HEK293 (cell line): ENCODE data around the gene MYL3.
A peak's percentile ranks its signal among the peaks of the same experiment; 100 is the strongest.

Experiments
- CTCF ChIA-PET: fragments of 350-600 bp; formaldehyde crosslinking; extraction: SDS; loops from one replicate; lab custom pipeline; 2021; ENCODE audit warnings: antibody characterized with exemption; lab: Yijun Ruan, JAX
- POLR2A ChIA-PET: fragments of 300-600 bp; formaldehyde crosslinking; extraction: SDS; loops from one replicate; lab custom pipeline; 2020; ENCODE audit warnings: antibody characterized with exemption, inconsistent platforms; lab: Yijun Ruan, JAX
- H3K27ac ChIP-seq: fragments of 200-500 bp; sonication (Bioruptor generic); 2 replicates; pipeline ENCODE4 v1.5.1; 2014; ENCODE audit warnings: low read depth, low read length, control low read depth, inconsistent platforms; ENCODE audit errors: extremely low read depth
- H3K36me3 ChIP-seq, 2 experiments: fragments of 200-500 bp in 1 of 2; sonication (Bioruptor generic) in 1 of 2; 1 replicate in 1 of 2; 2 replicates in 1 of 2; pipeline ENCODE4 v1.5.1; 2014 to 2017; ENCODE audit warnings: inconsistent platforms in 2 of 2, low read length in 2 of 2; ENCODE audit not compliant: control insufficient read depth in 2 of 2, insufficient read depth in 1 of 2
- H3K4me1 ChIP-seq: fragments of 200-500 bp; sonication (Bioruptor generic); 2 replicates; pipeline ENCODE4 v1.5.1; 2014; ENCODE audit warnings: mild to moderate bottlenecking, low read length, inconsistent platforms; ENCODE audit not compliant: control insufficient read depth, insufficient read depth
- H3K4me3 ChIP-seq: 2 replicates; pipeline ENCODE4 v1.5.1; 2011; ENCODE audit warnings: low read depth, mild to moderate bottlenecking, control low read depth, low read length, moderate library complexity
- H3K9me3 ChIP-seq: fragments of 200-500 bp; sonication (Bioruptor generic); 2 replicates; pipeline ENCODE4 v1.5.1; 2014; ENCODE audit warnings: low read depth, low read length, inconsistent platforms; ENCODE audit not compliant: control insufficient read depth, insufficient read depth
- CTCF ChIP-seq: fragments of 450-650 bp; formaldehyde crosslinking; IDR thresholded peaks from 2 replicates; pipeline ENCODE4 v1.5.1; 2016; ENCODE audit warnings: missing biosample characterization, missing genetic modification characterization
- KLF16 ChIP-seq: fragments of 450-650 bp; formaldehyde crosslinking; IDR thresholded peaks from 2 replicates; pipeline ENCODE4 v1.5.1; 2017; ENCODE audit warnings: missing biosample characterization, missing genetic modification characterization
- RBAK ChIP-seq: fragments of 450-650 bp; formaldehyde crosslinking; IDR thresholded peaks from 2 replicates; pipeline ENCODE4 v1.5.1; 2016; ENCODE audit warnings: missing biosample characterization, missing genetic modification characterization
- SCRT1 ChIP-seq: fragments of 450-650 bp; formaldehyde crosslinking; IDR thresholded peaks from 2 replicates; pipeline ENCODE4 v1.5.1; 2016; ENCODE audit warnings: missing biosample characterization, missing genetic modification characterization, borderline replicate concordance
- TSHZ1 ChIP-seq: fragments of 450-650 bp; formaldehyde crosslinking; IDR thresholded peaks from 2 replicates; pipeline ENCODE4 v1.5.1; 2016; ENCODE audit warnings: missing biosample characterization, missing genetic modification characterization, borderline replicate concordance
- ZBTB21 ChIP-seq: fragments of 450-650 bp; formaldehyde crosslinking; IDR thresholded peaks from 2 replicates; pipeline ENCODE4 v1.5.1; 2017; ENCODE audit warnings: missing biosample characterization, missing genetic modification characterization
- ZFP3 ChIP-seq: fragments of 450-650 bp; formaldehyde crosslinking; IDR thresholded peaks from 2 replicates; pipeline ENCODE4 v1.5.1; 2016; ENCODE audit warnings: low read depth, missing biosample characterization, missing genetic modification characterization
- ZNF202 ChIP-seq: fragments of 450-650 bp; formaldehyde crosslinking; IDR thresholded peaks from 2 replicates; pipeline ENCODE4 v1.5.1; 2016; ENCODE audit warnings: missing biosample characterization, missing genetic modification characterization, borderline replicate concordance
- ZNF221 ChIP-seq: fragments of 450-650 bp; formaldehyde crosslinking; IDR thresholded peaks from 2 replicates; pipeline ENCODE4 v1.5.1; 2017; ENCODE audit warnings: missing biosample characterization, missing genetic modification characterization, borderline replicate concordance
- ZNF555 ChIP-seq: fragments of 450-650 bp; formaldehyde crosslinking; conservative IDR thresholded peaks from 2 replicates; pipeline ENCODE4 v1.5.1; 2017; ENCODE audit warnings: missing biosample characterization, mild to moderate bottlenecking, missing genetic modification characterization, inconsistent platforms
- ZNF558 ChIP-seq: fragments of 450-650 bp; formaldehyde crosslinking; IDR thresholded peaks from 2 replicates; pipeline ENCODE4 v1.5.1; 2016; ENCODE audit warnings: missing biosample characterization, missing genetic modification characterization
- TF ChIP-seq, protein P1 (sequence below): fragments of 450-650 bp; formaldehyde crosslinking; IDR thresholded peaks from 2 replicates; pipeline ENCODE4 v1.5.1; 2016; ENCODE audit warnings: missing biosample characterization, missing genetic modification characterization, low read depth
- TF ChIP-seq, protein P2 (sequence below): fragments of 450-650 bp; formaldehyde crosslinking; IDR thresholded peaks from 2 replicates; pipeline ENCODE4 v1.5.1; 2017; ENCODE audit warnings: missing biosample characterization, missing genetic modification characterization
- TF ChIP-seq, protein P3 (sequence below): fragments of 450-650 bp; formaldehyde crosslinking; IDR thresholded peaks from 2 replicates; pipeline ENCODE4 v1.5.1; 2016; ENCODE audit warnings: missing biosample characterization, missing genetic modification characterization
- TF ChIP-seq, protein P4 (sequence below): fragments of 450-650 bp; formaldehyde crosslinking; IDR thresholded peaks from 2 replicates; pipeline ENCODE4 v1.5.1; 2016; ENCODE audit warnings: missing biosample characterization, missing genetic modification characterization

Gene MYL3

GRCh38 chr3:46848271-46849044, 14.8 kb downstream of the MYL3 start (continued):
- TF ChIP-seq, protein P1, sequence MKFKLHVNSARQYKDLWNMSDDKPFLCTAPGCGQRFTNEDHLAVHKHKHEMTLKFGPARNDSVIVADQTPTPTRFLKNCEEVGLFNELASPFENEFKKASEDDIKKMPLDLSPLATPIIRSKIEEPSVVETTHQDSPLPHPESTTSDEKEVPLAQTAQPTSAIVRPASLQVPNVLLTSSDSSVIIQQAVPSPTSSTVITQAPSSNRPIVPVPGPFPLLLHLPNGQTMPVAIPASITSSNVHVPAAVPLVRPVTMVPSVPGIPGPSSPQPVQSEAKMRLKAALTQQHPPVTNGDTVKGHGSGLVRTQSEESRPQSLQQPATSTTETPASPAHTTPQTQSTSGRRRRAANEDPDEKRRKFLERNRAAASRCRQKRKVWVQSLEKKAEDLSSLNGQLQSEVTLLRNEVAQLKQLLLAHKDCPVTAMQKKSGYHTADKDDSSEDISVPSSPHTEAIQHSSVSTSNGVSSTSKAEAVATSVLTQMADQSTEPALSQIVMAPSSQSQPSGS (tag by site-specific recombination): no peak
- TF ChIP-seq ZFP3: no peak
- no peak for TF ChIP-seq KLF16 (tag by site-specific recombination)
- TF ChIP-seq, protein P2, sequence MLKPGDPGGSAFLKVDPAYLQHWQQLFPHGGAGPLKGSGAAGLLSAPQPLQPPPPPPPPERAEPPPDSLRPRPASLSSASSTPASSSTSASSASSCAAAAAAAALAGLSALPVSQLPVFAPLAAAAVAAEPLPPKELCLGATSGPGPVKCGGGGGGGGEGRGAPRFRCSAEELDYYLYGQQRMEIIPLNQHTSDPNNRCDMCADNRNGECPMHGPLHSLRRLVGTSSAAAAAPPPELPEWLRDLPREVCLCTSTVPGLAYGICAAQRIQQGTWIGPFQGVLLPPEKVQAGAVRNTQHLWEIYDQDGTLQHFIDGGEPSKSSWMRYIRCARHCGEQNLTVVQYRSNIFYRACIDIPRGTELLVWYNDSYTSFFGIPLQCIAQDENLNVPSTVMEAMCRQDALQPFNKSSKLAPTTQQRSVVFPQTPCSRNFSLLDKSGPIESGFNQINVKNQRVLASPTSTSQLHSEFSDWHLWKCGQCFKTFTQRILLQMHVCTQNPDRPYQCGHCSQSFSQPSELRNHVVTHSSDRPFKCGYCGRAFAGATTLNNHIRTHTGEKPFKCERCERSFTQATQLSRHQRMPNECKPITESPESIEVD (tag by site-specific recombination): no peak
- TF ChIP-seq RBAK: no peak
- no peak for TF ChIP-seq SCRT1 (tag by site-specific recombination)
- TF ChIP-seq CTCF: peak; percentile 25; the same call in 1 of the 2 replicates

GRCh38 chr3:46847744-46848143, 15.5 kb downstream of the MYL3 start:
- no peak overlapping the region for H3K4me3 ChIP-seq
- no peak for TF ChIP-seq ZNF221 (tag by site-specific recombination)
- TF ChIP-seq ZNF202: no peak
- TF ChIP-seq ZBTB21 (tag by site-specific recombination): no peak
- TF ChIP-seq, protein P3, sequence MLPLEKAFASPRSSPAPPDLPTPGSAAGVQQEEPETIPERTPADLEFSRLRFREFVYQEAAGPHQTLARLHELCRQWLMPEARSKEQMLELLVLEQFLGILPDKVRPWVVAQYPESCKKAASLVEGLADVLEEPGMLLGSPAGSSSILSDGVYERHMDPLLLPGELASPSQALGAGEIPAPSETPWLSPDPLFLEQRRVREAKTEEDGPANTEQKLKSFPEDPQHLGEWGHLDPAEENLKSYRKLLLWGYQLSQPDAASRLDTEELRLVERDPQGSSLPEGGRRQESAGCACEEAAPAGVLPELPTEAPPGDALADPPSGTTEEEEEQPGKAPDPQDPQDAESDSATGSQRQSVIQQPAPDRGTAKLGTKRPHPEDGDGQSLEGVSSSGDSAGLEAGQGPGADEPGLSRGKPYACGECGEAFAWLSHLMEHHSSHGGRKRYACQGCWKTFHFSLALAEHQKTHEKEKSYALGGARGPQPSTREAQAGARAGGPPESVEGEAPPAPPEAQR (tag by site-specific recombination): no peak
- no peak for TF ChIP-seq TSHZ1
- TF ChIP-seq, protein P4, sequence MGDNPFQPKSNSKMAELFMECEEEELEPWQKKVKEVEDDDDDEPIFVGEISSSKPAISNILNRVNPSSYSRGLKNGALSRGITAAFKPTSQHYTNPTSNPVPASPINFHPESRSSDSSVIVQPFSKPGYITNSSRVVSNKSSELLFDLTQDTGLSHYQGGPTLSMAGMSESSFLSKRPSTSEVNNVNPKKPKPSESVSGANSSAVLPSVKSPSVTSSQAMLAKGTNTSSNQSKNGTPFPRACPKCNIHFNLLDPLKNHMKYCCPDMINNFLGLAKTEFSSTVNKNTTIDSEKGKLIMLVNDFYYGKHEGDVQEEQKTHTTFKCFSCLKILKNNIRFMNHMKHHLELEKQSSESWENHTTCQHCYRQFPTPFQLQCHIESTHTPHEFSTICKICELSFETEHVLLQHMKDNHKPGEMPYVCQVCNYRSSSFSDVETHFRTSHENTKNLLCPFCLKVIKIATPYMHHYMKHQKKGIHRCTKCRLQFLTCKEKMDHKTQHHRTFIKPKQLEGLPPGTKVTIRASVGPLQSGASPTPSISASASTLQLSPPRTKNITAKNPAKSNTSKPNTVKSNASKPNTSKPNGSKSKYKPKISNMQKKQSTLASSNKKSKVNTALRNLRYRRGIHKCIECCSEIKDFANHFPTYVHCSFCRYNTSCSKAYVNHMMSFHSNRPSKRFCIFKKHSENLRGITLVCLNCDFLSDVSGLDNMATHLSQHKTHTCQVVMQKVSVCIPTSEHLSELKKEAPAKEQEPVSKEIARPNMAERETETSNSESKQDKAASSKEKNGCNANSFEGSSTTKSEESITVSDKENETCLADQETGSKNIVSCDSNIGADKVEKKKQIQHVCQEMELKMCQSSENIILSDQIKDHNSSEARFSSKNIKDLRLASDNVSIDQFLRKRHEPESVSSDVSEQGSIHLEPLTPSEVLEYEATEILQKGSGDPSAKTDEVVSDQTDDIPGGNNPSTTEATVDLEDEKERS: no peak
- TF ChIP-seq ZNF558 (tag by site-specific recombination): no peak
- no peak for TF ChIP-seq ZNF555 (tag by site-specific recombination)
- CTCF ChIA-PET: interaction anchor here (0.9 to 1.9 kb wide), 5 partner anchors 12 to 144 kb away, joined by 3 to 9 read pairs (median 5); no protein-coding TSS in a partner anchor
- H3K27ac ChIP-seq: no peak overlapping the region
- POLR2A ChIA-PET: no interaction called here
- H3K4me1 ChIP-seq: no peaks in the 10 kb centered on the region
- H3K9me3 ChIP-seq: no peaks in the 10 kb centered on the region
- H3K36me3 ChIP-seq: no peaks in the 10 kb centered on the region
